ENCODE measurements around the gene ACTR2.
"Not testable (repeated sequence)": the region's sequence is repeated elsewhere in the genome, so short reads cannot be mapped to it uniquely, and the experiment has no call there.

ACTR2 gene

GRCh38 chr2:65228263-65228750, 676 bp downstream of the ACTR2 start:
- DNase-seq (ENCODE audit: low read depth in 2 of 2): no peak

GRCh38 chr2:65231121-65231520, 3.5 kb downstream of the ACTR2 start:
- no peak for DNase-seq (ENCODE audit: low read depth in 2 of 2)

GRCh38 chr2:65231892-65232477, 4.4 kb downstream of the ACTR2 start:
- no peak for DNase-seq (ENCODE audit: low read depth in 2 of 2)

GRCh38 chr2:65232636-65233035, 5.0 kb downstream of the ACTR2 start:
- DNase-seq (ENCODE audit: low read depth in 2 of 2): no peak

- no peak for DNase-seq (ENCODE audit: low read depth in 2 of 2)
Observed at GRCh38 chr2:65240657-65241056, 13.0 kb downstream of the ACTR2 start.

- DNase-seq (ENCODE audit: low read depth in 2 of 2): not testable (repeated sequence)
Observed at GRCh38 chr2:65244452-65244851, 16.8 kb downstream of the ACTR2 start.

- no peak for DNase-seq (ENCODE audit: low read depth in 2 of 2)
Observed at GRCh38 chr2:65252640-65253039, 25.0 kb downstream of the ACTR2 start.

- no peak for DNase-seq (ENCODE audit: low read depth in 2 of 2)
Observed at GRCh38 chr2:65255356-65255755, 27.7 kb downstream of the ACTR2 start.

GRCh38 chr2:65256054-65256453, 28.4 kb downstream of the ACTR2 start:
- DNase-seq (ENCODE audit: low read depth in 2 of 2): no peak

- DNase-seq (ENCODE audit: low read depth in 2 of 2): not testable (repeated sequence)
Observed at GRCh38 chr2:65257866-65258265, 30.2 kb downstream of the ACTR2 start.

- no peak for DNase-seq (ENCODE audit: low read depth in 2 of 2)
Observed at GRCh38 chr2:65261676-65262075, 34.0 kb downstream of the ACTR2 start.

GRCh38 chr2:65263262-65263661, 35.6 kb downstream of the ACTR2 start:
- DNase-seq (ENCODE audit: low read depth in 2 of 2): no peak

GRCh38 chr2:65263986-65264385, 36.4 kb downstream of the ACTR2 start:
- no peak for DNase-seq (ENCODE audit: low read depth in 2 of 2)

GRCh38 chr2:65264821-65265670, 37.4 kb downstream of the ACTR2 start:
- DNase-seq (ENCODE audit: low read depth in 2 of 2): no peak

- DNase-seq (ENCODE audit: low read depth in 2 of 2): no peak
Observed at GRCh38 chr2:65265671-65266045, 38.0 kb downstream of the ACTR2 start.

- DNase-seq (ENCODE audit: low read depth in 2 of 2): no peak
Observed at GRCh38 chr2:65267008-65267407, 39.4 kb downstream of the ACTR2 start.

GRCh38 chr2:65268957-65269356, 41.3 kb downstream of the ACTR2 start:
- DNase-seq (ENCODE audit: low read depth in 2 of 2): no peak

- DNase-seq (ENCODE audit: low read depth in 2 of 2): no peak
Observed at GRCh38 chr2:65273344-65273743, 45.7 kb downstream of the ACTR2 start.

GRCh38 chr2:65275141-65275915, 47.7 kb downstream of the ACTR2 start:
- no peak for DNase-seq (ENCODE audit: low read depth in 2 of 2)

GRCh38 chr2:65276609-65277008, 49.0 kb downstream of the ACTR2 start:
- DNase-seq (ENCODE audit: low read depth in 2 of 2): no peak

GRCh38 chr2:65277118-65277517, 49.5 kb downstream of the ACTR2 start:
- DNase-seq (ENCODE audit: low read depth in 2 of 2): no peak

GRCh38 chr2:65277791-65278483, 50.3 kb downstream of the ACTR2 start:
- DNase-seq (ENCODE audit: low read depth in 2 of 2): no peak

Measured in stimulated activated CD4-positive, alpha-beta T cell treated with anti-CD3 and anti-CD28 coated beads, Interleukin-4, amount 100 ng/mL, for 48 hours (primary cell).